HL-60 (cell line): ENCODE measurements around the gene CBX4.
A peak's percentile ranks its signal among the peaks of the same experiment; 100 is the strongest.

Source experiments
- DNase-seq, 2 experiments: peaks; one replicate each; pipeline ENCODE4 v3.0.0-alpha.2; 2010 to 2020; ENCODE audit warnings: low read depth in 1 of 2, low spot score in 1 of 2
- H3K27ac ChIP-seq: fragments of 250-450 bp; sonication (Bioruptor Pico); replicated peaks from 2 replicates; pipeline ENCODE4 v1.5.1; 2020; ENCODE audit warnings: mild to moderate bottlenecking, moderate library complexity
- H3K27me3 ChIP-seq: fragments of 250-450 bp; sonication (Bioruptor Pico); 2 replicates; pipeline ENCODE4 v1.5.1; 2021; ENCODE audit warnings: mild to moderate bottlenecking, moderate library complexity; ENCODE audit not compliant: insufficient read depth, poor library complexity, severe bottlenecking
- H3K4me3 ChIP-seq: replicated peaks from 2 replicates; pipeline ENCODE4 v1.5.1; 2011; ENCODE audit warnings: mild to moderate bottlenecking, control low read depth, low read length; ENCODE audit not compliant: insufficient read depth
- GABPA ChIP-seq: IDR thresholded peaks from 2 replicates; pipeline ENCODE4 v1.6.1; 2012; ENCODE audit warnings: low read depth
- POLR2AphosphoS5 ChIP-seq: IDR thresholded peaks from 2 replicates; pipeline ENCODE4 v1.6.1; 2012; ENCODE audit warnings: low read depth
- SPI1 ChIP-seq: IDR thresholded peaks from 2 replicates; pipeline ENCODE4 v1.6.1; 2012; ENCODE audit warnings: low read depth, mild to moderate bottlenecking, borderline replicate concordance
- TF ChIP-seq, protein P1 (sequence below): IDR thresholded peaks from 2 replicates; pipeline ENCODE4 v1.6.1; 2012; ENCODE audit warnings: low read depth; ENCODE audit not compliant: insufficient replicate concordance
- TF ChIP-seq, protein P2 (sequence below): IDR thresholded peaks from one replicate; pipeline ENCODE4 v1.5.1; 2011; ENCODE audit warnings: low read length, control low read depth, inconsistent platforms; ENCODE audit not compliant: insufficient read depth

CBX4 gene

DNA sequence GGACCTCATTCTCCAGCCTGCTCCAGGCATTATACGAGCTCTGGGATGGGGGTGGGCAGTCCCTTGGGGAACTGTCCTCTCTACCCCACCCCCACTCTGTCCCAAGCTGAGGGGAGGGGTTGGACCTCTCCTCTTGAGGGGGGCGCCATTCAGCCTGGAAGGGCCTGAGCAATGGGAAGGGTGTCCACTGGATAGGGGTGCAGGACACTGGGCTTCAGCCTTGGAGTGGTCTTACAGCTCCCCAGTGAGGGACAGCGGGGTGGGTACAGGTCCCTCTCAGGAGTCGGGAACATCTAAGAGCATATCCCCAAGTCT is 32.8 kb downstream of the CBX4 start:
- Histone ChIP-seq H3K4me3 (no peak overlapping the region), H3K27me3 (peaks cover 78% of the 10 kb centered on the region), H3K27ac (no peak overlapping the region)
- TF ChIP-seq SPI1, result no peak
- DNase-seq, result no peak

DNA sequence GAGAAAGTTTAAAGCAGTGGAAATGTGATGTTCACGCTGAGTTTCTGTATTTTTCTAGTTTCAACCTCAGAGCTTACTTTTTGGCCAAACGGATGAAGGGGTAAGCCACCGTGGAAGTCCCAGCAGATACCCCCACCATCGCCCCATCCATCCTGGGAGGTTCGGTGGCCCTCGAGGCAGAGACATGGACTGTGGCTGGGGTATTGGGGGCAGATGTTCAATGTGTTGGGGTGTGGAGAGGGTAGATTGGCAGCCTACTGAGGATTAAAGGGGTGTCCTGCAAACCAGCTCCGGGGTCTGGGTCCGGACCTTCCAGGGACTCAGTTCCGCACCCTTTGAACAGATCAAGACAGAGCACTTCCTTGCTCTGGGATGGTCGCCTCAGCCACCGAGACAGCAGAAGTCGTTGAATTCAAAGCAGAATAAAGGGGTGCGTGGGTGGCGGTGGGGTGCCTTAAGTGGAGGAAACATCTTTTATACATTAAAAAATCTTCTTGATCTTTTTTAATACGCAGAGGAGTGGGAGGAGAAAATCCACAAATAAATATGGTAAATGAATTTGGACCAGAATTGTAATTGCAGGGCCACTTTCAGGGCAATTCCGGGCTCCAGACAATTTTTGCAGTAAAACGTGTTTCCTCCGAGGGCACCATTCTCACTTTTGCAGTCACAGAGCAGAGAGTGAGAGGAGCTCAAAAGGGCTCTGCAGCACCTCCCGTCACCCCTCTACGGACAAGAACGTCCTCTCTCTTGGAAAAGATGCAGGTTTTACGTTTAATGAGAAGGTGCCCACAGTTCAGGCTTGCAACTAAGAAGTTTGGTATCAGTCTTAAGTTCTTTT is 34.2 kb downstream of the CBX4 start:
- Histone ChIP-seq H3K4me3 (no peak overlapping the region), H3K27ac (no peak overlapping the region), H3K27me3 (peaks cover 81% of the 10 kb centered on the region)
- DNase-seq, result no peak
- TF ChIP-seq, protein P1, sequence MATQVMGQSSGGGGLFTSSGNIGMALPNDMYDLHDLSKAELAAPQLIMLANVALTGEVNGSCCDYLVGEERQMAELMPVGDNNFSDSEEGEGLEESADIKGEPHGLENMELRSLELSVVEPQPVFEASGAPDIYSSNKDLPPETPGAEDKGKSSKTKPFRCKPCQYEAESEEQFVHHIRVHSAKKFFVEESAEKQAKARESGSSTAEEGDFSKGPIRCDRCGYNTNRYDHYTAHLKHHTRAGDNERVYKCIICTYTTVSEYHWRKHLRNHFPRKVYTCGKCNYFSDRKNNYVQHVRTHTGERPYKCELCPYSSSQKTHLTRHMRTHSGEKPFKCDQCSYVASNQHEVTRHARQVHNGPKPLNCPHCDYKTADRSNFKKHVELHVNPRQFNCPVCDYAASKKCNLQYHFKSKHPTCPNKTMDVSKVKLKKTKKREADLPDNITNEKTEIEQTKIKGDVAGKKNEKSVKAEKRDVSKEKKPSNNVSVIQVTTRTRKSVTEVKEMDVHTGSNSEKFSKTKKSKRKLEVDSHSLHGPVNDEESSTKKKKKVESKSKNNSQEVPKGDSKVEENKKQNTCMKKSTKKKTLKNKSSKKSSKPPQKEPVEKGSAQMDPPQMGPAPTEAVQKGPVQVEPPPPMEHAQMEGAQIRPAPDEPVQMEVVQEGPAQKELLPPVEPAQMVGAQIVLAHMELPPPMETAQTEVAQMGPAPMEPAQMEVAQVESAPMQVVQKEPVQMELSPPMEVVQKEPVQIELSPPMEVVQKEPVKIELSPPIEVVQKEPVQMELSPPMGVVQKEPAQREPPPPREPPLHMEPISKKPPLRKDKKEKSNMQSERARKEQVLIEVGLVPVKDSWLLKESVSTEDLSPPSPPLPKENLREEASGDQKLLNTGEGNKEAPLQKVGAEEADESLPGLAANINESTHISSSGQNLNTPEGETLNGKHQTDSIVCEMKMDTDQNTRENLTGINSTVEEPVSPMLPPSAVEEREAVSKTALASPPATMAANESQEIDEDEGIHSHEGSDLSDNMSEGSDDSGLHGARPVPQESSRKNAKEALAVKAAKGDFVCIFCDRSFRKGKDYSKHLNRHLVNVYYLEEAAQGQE, result no peak
- TF ChIP-seq, protein P2, sequence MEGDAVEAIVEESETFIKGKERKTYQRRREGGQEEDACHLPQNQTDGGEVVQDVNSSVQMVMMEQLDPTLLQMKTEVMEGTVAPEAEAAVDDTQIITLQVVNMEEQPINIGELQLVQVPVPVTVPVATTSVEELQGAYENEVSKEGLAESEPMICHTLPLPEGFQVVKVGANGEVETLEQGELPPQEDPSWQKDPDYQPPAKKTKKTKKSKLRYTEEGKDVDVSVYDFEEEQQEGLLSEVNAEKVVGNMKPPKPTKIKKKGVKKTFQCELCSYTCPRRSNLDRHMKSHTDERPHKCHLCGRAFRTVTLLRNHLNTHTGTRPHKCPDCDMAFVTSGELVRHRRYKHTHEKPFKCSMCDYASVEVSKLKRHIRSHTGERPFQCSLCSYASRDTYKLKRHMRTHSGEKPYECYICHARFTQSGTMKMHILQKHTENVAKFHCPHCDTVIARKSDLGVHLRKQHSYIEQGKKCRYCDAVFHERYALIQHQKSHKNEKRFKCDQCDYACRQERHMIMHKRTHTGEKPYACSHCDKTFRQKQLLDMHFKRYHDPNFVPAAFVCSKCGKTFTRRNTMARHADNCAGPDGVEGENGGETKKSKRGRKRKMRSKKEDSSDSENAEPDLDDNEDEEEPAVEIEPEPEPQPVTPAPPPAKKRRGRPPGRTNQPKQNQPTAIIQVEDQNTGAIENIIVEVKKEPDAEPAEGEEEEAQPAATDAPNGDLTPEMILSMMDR, result no peak
- TF ChIP-seq POLR2AphosphoS5, result no peak
- no peak for TF ChIP-seq GABPA

DNA sequence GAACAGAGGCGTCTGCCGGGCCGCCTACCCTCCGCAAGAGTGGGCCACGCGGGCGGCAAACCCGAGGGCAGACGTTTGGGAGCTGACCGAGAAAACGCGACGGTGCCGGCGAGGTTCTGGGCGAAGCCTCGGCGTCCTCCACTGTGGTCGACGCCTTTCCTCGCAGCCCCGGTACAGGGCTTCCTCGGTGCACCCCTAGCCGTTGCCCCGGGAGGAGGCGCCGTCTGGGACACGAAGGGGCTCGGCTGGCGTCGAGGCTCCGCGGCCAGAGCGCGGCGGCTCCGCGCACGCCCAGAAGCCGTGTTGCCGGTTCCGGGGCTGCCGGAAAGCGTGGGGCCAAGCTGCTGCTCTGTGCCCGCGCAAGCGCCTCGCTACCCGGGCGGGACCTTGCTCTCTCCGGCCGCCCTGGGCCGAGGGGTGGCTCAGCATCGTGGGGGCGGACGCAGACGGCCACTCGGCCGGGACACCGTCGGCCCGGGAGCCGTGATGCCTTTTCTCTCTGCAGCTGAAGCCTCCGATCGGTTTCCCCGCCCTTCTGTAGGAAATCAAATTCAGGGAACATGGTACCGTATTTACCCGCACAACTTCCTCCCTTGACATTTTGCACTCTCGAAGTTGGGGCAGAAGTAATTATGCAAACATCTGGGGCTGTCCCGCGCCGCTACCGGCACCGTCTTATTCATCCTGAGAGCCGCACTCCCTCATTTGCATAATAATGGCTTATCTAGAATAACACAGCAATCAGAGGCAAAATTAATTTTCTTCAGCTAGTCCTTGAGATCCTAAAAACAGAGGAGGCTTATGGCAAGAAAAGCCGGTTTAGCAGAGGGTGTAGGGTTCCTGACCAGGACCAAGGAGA is 35.0 kb downstream of the CBX4 start:
- peak; percentile 64 for TF ChIP-seq SPI1
- TF ChIP-seq, protein P1, result no peak
- peak; percentile 50 for TF ChIP-seq GABPA
- TF ChIP-seq POLR2AphosphoS5, result no peak
- TF ChIP-seq, protein P2, result no peak
- Histone ChIP-seq H3K4me3 (peak overlapping the region; percentile 25; the same call in 1 of the 2 replicates), H3K27ac (no peak overlapping the region), H3K27me3 (peaks cover 88% of the 10 kb centered on the region)
- peak; percentile 60 to 61 for DNase-seq

DNA sequence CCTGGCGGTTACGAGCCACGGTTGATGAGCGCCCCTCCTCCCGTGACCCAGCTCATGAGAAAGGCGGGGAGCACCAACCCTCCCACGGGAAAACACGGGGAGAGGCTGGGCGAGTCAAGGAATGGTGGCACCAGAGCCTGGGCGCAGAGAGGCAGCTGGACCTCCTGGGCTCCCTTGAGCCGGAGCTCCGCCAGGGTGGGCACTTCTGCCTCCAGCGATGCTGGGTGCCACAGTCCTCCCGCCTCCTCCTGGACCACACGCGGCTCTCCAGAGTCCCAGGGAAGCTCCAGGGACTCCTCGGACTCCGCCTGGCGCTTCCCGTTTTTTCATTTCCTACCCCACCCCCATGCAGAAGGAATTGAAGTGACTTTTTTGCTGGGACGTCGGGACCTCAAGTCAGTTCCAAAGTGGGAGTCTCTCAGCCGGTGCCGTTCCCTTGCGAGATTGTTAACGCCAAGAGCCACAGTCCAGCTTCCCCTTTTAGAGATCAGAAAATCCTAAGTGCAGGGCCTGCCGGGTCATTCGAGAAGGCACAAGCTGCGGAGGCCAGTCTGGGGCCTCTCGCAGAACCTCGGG is 35.7 kb downstream of the CBX4 start:
- peak in 1 of 2 experiments; percentile 47 for DNase-seq
- no peak overlapping the region for H3K27ac ChIP-seq

More for the DNA sequence above, 35.7 kb downstream of the CBX4 start:
- H3K27me3 ChIP-seq, result peaks cover 88% of the 10 kb centered on the region
- TF ChIP-seq SPI1, result peak; percentile 43; the same call in 1 of the 2 replicates
- no peak for TF ChIP-seq POLR2AphosphoS5
- TF ChIP-seq, protein P1, result no peak
- no peak for TF ChIP-seq GABPA
- TF ChIP-seq, protein P2, result no peak
- no peak overlapping the region for H3K4me3 ChIP-seq
